Measurements from ENCODE around the gene KCNQ1.

DNA sequence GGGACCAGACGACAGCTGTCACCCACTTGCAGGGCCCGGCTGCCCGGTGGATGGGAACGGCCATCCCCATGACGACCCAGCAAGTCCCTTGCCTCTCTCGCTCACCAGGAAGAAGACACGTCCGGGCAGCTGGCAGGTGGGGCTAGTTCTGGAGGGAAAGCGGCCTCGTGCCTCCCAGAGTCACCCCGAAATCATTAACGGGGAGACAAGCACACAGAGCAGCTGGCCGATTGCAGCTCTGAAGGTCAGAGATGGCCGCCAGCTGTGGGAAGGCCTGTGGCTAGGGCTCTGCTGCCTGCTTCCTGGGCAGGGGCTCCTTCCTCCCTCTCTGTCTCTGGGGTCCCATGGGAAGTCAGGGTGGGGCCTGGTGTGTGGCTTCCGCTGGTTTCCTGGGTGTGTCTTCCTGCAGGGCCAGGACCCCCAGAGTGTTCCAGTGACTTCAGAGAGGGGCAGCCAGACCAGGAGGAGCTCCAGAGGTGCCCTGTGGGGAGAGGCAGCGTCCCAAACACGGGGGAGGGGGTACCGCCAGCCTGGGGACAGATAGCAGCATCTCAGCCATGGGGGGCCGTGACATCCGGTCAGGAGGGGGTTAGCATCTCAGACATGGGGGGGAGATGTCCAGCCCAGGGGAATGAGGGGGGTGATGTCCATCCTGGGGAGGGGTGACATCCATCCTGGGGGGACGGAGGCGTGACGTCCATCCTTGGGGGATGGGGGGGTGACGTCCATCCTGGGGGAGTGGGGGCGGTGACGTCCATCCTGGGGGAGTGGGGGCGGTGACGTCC is 114.9 kb downstream of the KCNQ1 start:
- TF ChIP-seq ESRRG (CRISPR knock-in tag; IDR thresholded peaks at IDR 0.05) = no peak
- no peak for TF ChIP-seq ZNF8 (CRISPR knock-in tag; IDR thresholded peaks at IDR 0.05)
- no peak for TF ChIP-seq PATZ1 (CRISPR knock-in tag; IDR thresholded peaks at IDR 0.05; ENCODE audit: borderline replicate concordance)
- TF ChIP-seq ZFP30 (CRISPR knock-in tag; IDR thresholded peaks at IDR 0.05) = no peak
- TF ChIP-seq RARB (CRISPR knock-in tag; IDR thresholded peaks at IDR 0.05) = no peak
- no peak for TF ChIP-seq CREB5 (CRISPR knock-in tag; IDR thresholded peaks at IDR 0.05; ENCODE audit: low read depth)
- no peak for TF ChIP-seq GLIS3 (CRISPR knock-in tag; IDR thresholded peaks at IDR 0.05)
- TF ChIP-seq, protein P1, sequence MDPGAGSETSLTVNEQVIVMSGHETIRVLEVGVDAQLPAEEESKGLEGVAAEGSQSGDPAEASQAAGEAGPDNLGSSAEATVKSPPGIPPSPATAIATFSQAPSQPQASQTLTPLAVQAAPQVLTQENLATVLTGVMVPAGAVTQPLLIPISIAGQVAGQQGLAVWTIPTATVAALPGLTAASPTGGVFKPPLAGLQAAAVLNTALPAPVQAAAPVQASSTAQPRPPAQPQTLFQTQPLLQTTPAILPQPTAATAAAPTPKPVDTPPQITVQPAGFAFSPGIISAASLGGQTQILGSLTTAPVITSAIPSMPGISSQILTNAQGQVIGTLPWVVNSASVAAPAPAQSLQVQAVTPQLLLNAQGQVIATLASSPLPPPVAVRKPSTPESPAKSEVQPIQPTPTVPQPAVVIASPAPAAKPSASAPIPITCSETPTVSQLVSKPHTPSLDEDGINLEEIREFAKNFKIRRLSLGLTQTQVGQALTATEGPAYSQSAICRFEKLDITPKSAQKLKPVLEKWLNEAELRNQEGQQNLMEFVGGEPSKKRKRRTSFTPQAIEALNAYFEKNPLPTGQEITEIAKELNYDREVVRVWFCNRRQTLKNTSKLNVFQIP (CRISPR knock-in tag; IDR thresholded peaks at IDR 0.05; ENCODE audit: borderline replicate concordance, low read depth) = no peak
- TF ChIP-seq OSR1 (CRISPR knock-in tag; IDR thresholded peaks at IDR 0.05) = no peak
- no peak for TF ChIP-seq ZNF70 (CRISPR knock-in tag; IDR thresholded peaks at IDR 0.05)

All from SK-N-SH treated with all-trans-retinoic acid at 6 μM for 48 hours (cell line).